Limb (tissue), 2 donors: ENCODE measurements around the gene MARK2.
A peak's percentile ranks its signal among the peaks of the same experiment; 100 is the strongest.

Source experiments
- DNase-seq, 2 donors: peaks; one replicate each; pipeline ENCODE4 v3.0.0-alpha.2; 2016; ENCODE audit errors: extremely low spot score in 2 of 2

The MARK2 gene

DNA sequence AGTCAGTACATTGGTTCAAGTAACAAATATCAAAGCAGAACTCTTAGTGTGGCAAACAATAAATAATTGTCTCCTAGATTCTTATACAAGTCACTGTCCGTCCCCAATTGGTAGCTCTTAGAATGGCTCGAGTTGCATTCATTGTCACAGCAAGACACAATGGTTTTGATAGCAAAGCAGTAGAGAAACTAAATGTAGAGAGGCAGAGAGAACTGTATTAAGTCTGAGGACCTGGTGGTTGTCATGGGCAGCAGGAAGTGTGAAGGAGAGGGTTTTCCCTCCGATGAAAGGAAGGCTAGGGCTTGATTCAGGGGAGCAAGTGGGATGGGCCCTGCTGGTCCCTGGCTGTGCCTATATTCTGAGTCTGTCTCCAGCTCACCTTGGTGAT is 41.5 kb downstream of the MARK2 start:
- no peak for DNase-seq

DNA sequence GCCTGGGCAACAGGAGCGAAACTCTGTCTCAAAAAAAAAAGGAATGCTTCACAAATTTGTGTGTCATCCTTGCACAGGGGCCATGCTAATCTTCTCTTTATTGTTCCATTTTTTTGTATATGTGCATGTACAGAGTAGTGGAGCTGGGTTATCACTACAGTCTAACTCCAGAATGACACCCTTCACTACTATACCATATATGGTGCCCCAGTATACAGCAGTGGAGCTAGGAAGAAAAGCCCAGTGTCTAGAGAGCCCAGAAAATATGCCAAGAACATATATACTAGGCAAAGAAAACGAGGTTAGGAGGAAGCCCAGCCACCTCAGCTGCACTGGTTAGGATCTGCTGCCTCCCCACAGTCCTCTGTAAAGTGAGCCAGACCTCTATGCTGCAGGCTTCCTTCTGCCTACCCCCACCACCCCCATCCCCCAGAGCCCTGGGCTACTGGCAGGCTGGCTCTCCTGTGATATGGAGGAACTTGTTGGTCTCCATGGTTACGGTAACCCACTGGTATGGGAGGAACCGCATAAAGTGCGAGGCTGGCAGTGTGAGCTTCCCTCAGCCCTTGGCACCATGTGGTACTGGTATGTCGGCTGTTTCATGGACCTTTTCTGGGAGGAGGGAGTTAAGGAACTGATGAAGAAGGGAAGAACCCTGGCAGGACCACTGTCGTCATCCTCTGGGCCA is 43.8 kb downstream of the MARK2 start:
- DNase-seq, result peak in 1 of 2 donors; percentile 57

DNA sequence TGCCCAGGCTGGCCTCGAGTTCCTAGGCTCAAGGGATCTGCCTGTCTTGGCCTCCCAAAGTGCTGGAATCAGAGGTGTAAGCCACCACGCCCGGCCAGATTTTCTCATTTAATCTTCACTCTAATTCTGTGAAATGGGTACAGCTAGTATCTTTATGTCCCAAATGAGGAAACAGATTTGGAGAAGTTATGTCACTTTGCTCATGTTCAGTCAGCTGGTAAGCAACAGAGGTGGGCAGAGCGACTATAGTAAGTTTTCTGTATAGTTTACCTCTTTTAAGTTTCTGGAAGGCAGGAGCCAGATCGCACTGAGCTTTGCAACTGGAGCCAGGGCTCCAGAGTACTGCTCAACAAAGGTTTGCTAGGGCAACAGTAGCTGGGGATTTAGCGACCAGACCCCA is 44.9 kb downstream of the MARK2 start:
- DNase-seq, result no peak

DNA sequence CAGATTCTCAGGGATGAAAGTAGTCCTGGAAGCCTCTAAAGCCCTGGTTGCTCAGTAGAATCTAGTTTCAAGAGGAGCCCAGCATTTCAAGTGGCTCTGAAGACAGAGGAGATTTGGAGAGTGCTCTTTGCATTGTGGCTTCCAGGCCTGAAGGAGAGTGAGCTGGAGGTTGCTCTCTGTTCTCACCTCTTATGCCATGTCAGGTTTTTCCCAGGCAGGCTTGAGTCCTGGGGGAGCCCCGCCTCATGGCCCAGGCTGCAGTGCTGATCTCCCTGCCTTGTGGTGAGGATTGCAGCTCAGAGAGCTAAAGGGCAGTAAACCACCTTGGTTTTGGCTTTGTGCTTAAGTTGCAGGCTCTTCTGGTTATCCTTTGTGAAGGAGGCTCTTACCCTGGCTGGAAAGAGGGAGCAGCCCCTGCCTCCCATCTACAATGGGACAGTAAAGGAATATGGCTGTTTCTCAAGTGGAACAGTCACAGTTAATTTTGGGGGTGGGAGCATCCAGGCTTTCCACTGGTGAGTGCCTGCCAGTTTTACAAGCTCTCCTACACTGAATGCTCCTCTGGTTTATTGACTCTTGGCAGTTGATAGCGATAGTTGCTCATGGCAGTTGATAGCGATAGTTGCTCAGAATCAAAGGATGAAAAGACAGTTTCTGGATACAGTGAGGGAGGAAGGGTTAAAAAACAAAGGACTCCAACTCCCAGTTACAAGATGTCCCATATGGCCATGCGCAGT is 45.5 kb downstream of the MARK2 start:
- DNase-seq, result no peak

DNA sequence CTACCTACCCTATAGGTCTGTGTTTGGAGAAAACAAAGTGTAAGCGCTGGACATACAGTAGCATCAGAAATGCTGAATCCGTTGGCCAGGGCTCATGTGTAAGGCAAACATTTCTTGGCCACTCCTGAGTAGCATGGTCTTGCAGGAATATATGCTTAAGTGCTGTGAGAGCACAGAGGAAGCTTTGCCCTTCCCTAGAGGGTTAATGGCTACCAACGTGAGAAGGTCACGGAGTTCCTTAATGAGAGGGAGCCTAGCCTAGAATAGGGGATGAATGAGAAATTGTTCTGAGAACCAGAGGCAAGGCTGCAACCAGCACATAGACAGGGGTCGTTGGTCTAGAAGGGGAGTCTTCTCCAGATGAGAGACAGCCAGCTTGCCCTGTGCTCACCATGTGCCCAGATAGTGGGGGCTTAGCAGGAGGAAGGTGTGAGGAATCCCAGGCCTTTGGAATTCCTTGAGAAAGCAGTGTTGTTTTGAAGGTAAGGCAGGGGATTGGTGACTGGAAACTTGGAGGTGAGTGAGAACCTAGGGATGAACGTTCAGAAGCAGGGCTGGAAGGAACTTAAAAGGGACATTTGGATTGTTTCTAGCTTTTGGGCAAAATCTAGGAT is 48.6 kb downstream of the MARK2 start:
- DNase-seq, result no peak

DNA sequence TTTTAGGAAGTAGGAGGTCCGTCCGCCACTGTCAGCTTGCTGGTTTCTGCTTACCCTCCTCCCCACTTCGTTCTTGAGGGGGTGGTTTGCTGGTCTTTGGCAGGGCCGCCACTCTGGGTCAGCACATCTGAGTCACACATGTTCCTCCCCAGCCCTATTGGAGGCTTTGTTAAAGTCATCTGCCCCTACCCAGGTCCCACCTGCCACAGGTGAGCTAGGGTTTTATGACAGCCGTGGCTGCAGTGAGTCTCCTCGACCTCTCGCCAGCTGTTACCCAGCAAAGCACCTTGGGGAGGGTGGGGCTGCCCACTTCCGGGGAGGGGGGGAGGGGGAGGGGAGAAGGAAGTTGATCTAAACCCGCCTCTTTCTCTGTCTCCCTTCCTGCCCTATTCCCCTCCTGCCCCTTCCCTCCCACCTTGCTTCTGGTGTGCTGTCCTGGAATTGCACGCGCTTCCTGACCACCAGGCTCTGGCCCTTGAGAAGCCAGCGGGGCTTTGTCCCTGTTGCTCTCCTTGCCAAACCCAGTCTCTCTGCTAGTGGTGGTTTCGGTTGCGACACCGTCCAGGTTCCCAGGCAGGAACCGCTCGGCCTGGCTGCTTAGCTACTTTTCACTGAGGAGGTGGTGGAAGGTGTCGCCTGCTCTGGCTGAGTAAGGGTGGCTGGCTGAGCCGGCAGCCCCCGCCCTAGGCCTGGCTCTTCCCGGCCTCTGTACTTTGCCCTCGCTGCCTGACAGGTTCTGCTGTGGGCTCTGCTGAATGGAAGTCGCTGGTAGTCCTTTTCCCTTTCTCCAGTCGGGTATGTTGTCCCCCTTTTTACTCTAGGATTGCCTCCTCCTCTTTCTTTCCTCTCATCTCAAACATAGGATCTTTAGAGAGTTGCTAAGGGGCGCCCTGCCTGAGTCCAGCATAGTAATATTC is 49.5 kb downstream of the MARK2 start:
- DNase-seq, result no peak

DNA sequence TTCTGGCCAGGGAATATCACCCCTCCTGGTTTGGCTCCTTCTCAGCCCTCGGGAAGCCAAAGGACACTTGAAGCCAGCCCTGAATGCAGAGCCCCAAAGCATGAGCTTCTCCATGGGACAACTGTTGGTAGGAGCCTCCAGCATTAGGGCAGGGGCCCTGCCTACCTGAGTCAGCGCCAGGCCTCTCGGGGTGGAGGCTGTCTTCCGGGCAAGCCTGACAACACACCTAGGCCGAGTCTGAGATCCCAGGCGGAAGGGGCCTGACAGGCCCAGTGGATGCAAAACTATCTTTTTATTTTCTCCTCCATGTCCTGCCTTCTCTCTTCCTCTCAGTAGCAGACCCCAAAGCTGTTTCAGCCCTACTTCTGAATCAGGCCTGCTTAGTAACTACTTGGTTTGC is 50.4 kb downstream of the MARK2 start:
- no peak for DNase-seq

DNA sequence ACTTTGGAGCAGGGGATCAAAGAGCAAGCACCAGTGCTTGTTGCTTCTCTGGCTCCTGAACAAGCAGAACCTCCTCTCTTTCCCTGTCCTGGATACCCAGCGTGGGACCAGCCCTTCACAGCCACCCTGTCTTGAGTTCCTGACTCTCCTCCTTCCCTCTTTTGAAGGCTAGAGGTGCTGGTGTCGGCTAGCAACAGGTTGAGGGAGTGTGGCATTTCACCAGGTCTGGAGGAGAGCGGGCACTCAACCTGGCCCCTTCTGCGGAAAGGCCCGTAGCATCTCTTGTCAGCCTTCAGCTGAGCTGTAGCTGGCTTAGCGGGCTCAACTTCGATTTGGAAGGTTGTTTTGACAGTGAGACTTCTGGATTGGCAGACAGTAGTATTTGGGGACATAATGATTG is 51.5 kb downstream of the MARK2 start:
- no peak for DNase-seq

DNA sequence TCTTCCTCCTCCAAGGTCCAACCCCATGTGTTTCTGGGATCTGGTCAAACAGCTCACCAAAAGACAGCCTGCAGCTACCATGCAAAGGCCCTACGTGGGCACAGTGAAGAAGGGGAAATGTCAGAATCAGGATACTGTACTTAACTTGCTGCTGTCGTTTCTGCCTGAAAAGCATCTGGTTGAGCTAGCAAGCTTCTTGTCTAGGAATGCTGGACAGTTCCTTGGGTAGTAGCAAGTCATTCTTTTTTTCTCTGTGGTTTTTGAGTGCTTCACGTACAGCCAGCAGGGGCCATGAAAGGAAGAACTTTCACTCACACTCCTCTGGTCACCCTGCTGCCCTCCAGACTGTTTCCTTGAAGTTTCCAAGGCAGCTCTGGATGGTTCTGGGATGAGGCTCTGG is 53.3 kb downstream of the MARK2 start:
- no peak for DNase-seq

DNA sequence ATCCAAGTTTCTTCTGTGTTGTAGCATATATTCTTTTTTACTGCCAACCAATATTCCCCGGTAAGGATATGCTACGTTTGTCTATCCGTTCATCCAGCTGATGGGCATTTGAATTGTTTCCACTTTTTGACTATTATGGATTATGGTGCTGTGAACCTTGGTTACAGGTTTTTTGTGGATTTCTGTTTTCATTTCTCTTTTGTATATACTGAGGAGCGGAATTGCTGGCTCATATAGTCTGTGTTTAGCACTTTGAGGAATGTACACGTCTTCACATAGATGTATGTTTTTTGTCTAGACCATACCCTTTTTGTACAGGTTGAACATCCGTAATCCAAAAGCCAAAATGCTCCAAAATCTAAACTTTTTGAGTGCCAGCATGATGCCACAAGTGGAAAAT is 54.4 kb downstream of the MARK2 start:
- DNase-seq, result no peak

DNA sequence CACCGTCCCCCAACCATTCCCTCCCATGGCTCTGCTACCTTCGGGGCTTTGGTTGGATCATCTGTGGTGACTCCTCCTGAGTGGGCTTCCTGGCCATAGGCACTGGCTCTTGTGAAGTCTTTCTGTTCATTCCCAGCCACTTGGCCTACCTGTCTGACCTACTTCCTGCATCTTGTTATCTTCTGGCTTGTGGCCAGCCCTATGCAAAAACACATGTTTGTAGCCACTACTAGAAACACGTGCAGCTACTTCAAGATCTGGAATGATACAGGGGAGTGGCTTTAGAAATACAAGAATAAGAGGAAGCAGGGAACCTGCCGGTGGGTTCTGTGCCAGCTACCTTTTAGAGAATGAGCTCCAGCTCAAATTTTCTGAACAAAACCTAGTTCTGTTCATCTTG is 57.2 kb downstream of the MARK2 start:
- no peak for DNase-seq

DNA sequence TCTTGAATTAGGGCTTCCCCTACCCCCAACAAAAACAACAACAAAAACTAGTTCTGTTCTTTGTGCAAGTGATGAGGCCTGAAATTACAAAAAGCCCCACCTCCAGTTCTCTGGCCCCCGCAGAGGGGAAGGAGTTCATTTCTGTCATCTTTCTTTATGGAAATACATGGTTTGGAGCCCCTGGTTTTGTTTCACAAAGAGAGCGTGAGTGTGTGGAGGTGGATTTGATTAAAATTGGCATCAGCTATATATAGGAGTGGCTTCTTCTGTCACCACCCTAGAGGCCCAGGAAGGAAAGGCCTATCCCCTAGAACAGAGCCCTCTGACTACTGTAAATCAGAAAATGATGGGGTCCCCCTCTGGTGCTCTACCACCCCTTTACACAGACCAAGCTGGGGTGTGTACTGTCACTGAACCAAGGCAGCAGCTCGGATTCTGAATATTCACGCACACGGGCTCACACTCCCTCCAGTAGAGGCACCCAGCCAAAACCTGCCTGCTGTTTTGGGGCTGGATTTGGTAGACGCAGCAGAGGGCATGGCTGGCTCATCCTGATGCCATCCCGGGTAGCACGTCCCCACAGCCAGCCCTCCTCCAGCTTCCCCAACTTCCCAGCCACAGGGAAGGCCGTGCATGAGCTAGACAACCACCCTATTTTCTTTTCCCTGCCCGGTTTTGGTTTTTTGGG is 58.7 kb downstream of the MARK2 start:
- no peak for DNase-seq

DNA sequence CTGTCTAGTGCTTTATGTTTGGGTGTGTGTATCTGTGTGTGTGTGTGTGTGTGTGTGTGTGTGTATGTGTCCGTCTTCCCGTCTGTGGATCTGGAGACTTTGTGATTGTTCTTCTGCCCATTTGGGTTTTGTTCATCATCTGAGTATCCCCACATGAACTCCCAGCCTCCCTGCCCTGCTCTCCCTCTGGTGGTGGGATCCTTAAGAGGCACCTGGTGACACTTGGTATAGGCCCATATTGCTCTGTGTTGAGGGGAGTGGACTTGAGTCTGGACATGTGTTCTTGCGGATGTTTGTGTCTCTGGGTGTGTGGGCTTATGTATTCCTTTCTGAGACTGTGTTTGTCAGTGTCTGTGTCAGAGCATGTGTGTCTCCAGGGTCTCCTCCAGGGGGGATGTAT is 62.8 kb downstream of the MARK2 start:
- no peak for DNase-seq

DNA sequence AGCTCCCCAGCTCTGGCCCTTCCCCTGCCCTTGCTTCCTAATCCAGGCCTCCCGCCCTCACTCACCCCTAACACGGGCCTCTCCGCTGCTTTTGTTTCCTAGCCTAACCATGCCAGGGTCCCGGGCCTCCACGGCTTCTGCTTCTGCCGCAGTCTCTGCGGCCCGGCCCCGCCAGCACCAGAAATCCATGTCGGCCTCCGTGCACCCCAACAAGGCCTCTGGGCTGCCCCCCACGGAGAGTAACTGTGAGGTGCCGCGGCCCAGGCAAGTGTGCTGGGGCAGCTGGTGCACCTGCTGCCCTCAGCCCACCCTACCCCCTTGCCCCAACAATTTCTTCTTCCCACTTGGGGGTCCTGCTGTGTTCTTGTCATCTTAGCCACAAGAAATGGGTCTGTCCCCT is 65.0 kb downstream of the MARK2 start:
- no peak for DNase-seq

DNA sequence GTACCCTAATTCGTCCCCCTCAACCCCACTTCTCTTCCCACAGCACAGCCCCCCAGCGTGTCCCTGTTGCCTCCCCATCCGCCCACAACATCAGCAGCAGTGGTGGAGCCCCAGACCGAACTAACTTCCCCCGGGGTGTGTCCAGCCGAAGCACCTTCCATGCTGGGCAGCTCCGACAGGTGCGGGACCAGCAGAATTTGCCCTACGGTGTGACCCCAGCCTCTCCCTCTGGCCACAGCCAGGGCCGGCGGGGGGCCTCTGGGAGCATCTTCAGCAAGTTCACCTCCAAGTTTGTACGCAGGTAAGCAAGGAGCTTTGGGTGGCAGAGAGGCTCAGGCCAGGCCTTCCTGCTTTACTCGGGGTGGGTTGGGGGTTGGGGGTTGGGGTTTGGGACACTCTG is 65.8 kb downstream of the MARK2 start:
- no peak for DNase-seq

DNA sequence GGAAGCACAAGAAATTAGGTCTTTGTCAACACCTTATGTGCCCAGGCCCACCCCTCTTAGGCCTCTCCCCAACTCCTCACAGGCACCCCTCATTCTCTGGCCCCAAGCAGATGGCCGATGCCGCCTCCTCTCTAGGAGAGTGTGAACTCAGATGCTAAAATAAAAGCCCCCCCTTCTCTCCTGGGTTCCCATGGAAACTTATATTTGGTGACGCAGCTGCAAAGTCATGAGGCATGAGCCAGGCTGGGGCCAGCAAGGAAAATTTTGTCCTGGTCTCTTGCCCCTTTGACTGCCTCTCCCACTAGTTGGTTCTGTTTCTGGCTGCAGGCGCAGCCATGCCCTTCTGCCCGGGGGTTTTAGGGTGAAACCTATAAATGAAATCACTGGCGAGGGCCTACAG is 66.3 kb downstream of the MARK2 start:
- no peak for DNase-seq

DNA sequence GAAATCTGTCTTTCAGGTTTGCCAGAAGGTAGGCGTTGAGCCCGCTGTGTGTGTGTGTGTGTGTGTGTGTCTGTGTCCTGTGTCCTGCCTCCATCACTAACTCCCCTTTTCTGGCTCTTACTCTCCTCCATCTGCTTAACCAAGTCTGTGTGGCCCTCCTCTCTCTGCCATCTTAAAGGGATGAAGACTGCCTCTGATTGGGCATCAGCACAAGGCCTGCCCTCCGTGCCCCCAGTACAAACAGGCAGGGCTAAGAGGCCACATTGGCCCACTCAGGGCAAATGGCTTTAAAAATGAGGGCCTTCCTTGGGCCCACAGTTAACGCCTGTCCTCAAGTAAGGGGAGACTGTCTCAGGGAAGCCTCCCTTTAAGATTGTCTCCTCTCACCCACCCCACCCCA is 67.2 kb downstream of the MARK2 start:
- DNase-seq, result no peak

DNA sequence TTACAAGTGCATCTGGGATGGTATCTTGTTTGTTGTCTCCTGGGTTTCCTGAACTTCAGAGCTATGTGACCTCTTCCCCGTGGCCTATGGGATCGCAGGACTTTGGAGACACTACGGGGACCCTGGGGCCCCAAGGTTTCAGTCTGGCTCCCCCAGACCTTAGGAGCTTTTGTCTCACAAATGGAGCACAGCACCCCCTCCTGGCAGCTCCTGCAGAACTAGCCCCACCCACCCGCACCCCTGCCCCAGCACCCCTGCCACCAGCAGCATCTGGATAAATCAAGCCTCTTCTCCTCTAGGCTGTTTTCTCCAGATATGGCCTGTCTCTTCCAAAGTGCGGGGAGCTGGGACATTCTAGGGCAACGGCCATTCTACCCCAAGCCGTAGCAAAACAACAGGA is 67.7 kb downstream of the MARK2 start:
- no peak for DNase-seq

DNA sequence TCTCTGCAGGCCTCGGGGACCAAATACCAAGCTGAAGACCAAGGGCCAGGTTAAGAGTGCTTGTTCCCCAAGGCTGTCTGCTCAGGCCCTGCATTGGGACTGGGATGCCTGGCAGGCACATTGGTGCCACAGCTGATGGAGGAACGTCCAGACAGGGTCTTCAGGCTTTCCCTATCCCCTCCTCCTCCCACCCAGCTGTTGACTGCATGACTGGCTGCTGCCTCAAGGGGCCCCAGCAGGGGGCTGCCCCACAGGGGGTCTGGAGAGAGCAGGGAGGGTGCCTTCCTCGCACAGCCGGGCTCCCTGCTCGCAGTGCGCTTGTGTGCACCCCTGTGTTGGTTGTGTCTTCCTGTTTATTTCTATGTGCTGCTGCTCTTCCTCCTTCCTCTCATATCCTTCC is 68.2 kb downstream of the MARK2 start:
- no peak for DNase-seq

DNA sequence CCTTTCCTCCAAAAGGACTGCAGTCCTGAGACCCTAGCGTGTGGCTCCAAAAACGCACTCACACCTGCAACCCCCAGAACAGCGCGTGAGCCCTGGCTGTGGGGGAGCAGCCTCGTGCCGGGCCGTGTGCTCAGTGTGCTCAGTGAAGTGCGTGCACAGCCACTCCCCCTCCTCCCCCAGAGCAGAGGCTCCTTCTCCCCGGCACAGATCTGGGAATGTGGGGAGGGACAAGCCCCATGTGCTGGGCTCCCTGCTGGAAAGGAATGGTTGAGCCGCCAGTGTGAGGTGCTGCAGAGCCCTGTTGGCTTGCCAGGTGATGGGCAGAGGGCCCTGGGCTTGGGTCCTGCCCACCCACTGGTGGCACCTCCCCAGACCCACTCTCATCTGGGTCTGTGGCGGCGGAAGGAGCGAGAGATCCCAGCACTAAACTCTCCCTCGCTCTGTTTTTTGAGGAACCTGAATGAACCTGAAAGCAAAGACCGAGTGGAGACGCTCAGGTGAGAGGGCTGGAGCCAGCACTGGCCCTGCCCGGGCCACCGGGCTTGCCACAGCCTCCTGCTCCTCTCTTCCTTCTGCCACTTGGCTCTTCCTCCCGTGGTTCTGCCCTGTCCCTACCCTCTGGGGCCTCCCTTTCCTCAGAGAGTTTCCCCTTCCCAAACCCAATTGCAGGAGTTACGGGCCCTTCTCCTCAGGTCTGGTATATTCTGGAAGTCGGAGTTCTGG is 69.1 kb downstream of the MARK2 start:
- no peak for DNase-seq
